Activated CD4-positive, alpha-beta memory T cell treated with anti-CD3 and anti-CD28 coated beads for 36 hours (primary cell): ENCODE measurements around the gene NDFIP2. TPM values are rescaled to one million over a fixed set of nuclear protein-coding genes. Genes with fewer than 3 reads are reported as not detected.

Experiments used
- CTCF ChIA-PET: fragments of 350-600 bp; sonication (Branson Sonifier 250); formaldehyde crosslinking; loops from one replicate; lab custom pipeline; 2021; ENCODE audit warnings: antibody characterized with exemption, inconsistent platforms; lab: Charles Lee
- POLR2A ChIA-PET: fragments of 350-600 bp; sonication (Branson Sonifier 250); formaldehyde crosslinking; loops from one replicate; lab custom pipeline; 2021; ENCODE audit warnings: antibody characterized with exemption; lab: Charles Lee
- DNase-seq: peaks from one replicate; pipeline ENCODE4 v3.0.0-alpha.2; 2020
- H3K27ac Mint-ChIP-seq: one replicate; pipeline ENCODE4 v1.8.0; 2021; ENCODE audit warnings: mixed read lengths
- H3K27me3 Mint-ChIP-seq: one replicate; pipeline ENCODE4 v1.8.0; 2021; ENCODE audit warnings: mixed read lengths
- H3K36me3 Mint-ChIP-seq: one replicate; pipeline ENCODE4 v1.8.0; 2021; ENCODE audit warnings: mixed read lengths
- H3K4me1 Mint-ChIP-seq: one replicate; pipeline ENCODE4 v1.8.0; 2021; ENCODE audit warnings: low read depth, mixed read lengths
- H3K4me3 Mint-ChIP-seq: one replicate; pipeline ENCODE4 v1.8.0; 2021; ENCODE audit warnings: mild to moderate bottlenecking, mixed read lengths
- H3K9me3 Mint-ChIP-seq: one replicate; pipeline ENCODE4 v1.8.0; 2021; ENCODE audit warnings: mixed read lengths
- intact Hi-C: fragments of 100-400 bp; cut with micrococcal nuclease; formaldehyde crosslinking; loops from one replicate; pipeline ENCODE4 v1.15.1; 2023
- total RNA-seq, 2 experiments: library from RNA; stranded (reverse); gene quantifications; one replicate each; pipeline ENCODE4 v1.2.3, GENCODE V29; 2021

NDFIP2 gene
- total RNA-seq, 2 experiments from 2014 or later: 175 to 178 TPM

- ChIA-PET POLR2A (interaction anchor here (0.8 to 1.2 kb wide), 2 partner anchors 9 to 12 kb away, joined by 3 read pairs; partner anchors contain the start of gene NDFIP2), CTCF (no interaction called here)
- Mint-ChIP-seq H3K9me3 (no peaks in the 10 kb centered on the region), H3K36me3 (peaks cover 16% of the 10 kb centered on the region), H3K4me3 (peak overlapping the region; percentile 37), H3K27me3 (no peaks in the 10 kb centered on the region), H3K4me1 (peaks cover 80% of the 10 kb centered on the region), H3K27ac (peak overlapping the region; percentile 78)
- intact Hi-C loops: loop anchor here (1.0 kb wide), 2 partner anchors 8 to 11 kb away; no protein-coding TSS in a partner anchor
- DNase-seq: no peak
These were observed 12.1 kb downstream of the NDFIP2 start for GRCh38 chr13:79492918-79493594.

DNA sequence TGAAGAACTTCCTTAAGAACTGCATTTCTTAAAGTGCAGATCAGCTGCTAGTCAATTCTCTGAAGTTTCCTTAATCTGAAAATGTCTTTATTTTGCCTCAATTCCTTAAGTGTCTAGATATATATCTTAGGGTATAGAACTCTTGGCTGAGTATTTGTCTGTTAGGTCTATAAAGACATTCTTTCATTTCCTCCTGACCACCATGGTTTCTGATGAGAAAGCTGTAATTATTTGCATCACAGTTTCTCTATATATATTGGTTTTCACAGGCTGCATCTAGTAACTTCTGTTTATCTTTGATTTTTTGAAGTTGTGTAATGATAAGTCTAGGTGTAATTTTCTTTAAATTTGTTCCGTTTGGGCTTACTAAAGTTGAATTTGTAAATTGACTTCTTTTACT lies 15.2 kb downstream of the NDFIP2 start:
- intact Hi-C loops: no loop called here
- ChIA-PET POLR2A (interaction anchor here (0.6 kb wide), 1 partner anchor 11 kb away, joined by 3 read pairs; no protein-coding TSS in a partner anchor), CTCF (interaction anchor here (0.8 kb wide), 1 partner anchor 15 kb away, joined by 3 read pairs; the partner anchor contains the start of gene NDFIP2)
- DNase-seq: no peak
- no peak overlapping the region for H3K27ac Mint-ChIP-seq
- no peak overlapping the region for H3K4me3 Mint-ChIP-seq
- peaks cover 21% of the 10 kb centered on the region for H3K36me3 Mint-ChIP-seq
- H3K4me1 Mint-ChIP-seq: peaks cover 80% of the 10 kb centered on the region
- no peaks in the 10 kb centered on the region for H3K27me3 Mint-ChIP-seq
- no peaks in the 10 kb centered on the region for H3K9me3 Mint-ChIP-seq

- Mint-ChIP-seq H3K36me3 (peaks cover 26% of the 10 kb centered on the region), H3K9me3 (no peaks in the 10 kb centered on the region), H3K4me3 (no peak overlapping the region), H3K4me1 (peaks cover 80% of the 10 kb centered on the region), H3K27ac (no peak overlapping the region), H3K27me3 (no peaks in the 10 kb centered on the region)
- POLR2A ChIA-PET: interaction anchor here (0.8 kb wide), 1 partner anchor 16 kb away, joined by 3 read pairs; the partner anchor contains the start of gene NDFIP2
- no peak for DNase-seq
- intact Hi-C loops: no loop called here
- CTCF ChIA-PET: no interaction called here
These were observed 16.1 kb downstream of the NDFIP2 start for GRCh38 chr13:79497064-79497463.

DNA sequence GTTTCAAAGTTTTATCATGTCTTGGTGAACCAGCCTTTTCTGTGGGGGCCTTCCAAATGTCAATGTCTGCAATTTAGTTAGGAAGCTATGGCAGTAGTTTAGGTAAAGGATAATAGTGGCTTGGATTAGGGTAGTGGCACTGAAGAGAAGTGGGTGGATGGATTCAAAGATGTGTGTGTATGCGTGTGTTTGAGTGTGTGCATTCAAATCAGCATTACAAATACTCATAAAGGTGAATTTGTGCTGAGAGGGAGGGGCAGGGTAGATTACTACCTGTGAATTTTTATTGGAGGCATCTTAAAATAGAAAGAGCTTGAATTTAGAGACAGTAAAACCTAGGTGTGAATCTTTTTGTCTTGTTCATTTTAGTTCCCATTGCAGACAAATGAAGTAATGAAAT lies 16.9 kb downstream of the NDFIP2 start:
- H3K36me3 Mint-ChIP-seq: peaks cover 26% of the 10 kb centered on the region
- H3K27ac Mint-ChIP-seq: peak overlapping the region; percentile 8
- H3K4me1 Mint-ChIP-seq: peaks cover 80% of the 10 kb centered on the region
- H3K4me3 Mint-ChIP-seq: no peak overlapping the region
- no peaks in the 10 kb centered on the region for H3K27me3 Mint-ChIP-seq
- DNase-seq: no peak
- H3K9me3 Mint-ChIP-seq: no peaks in the 10 kb centered on the region
- ChIA-PET POLR2A (interaction anchor here (0.8 kb wide), 1 partner anchor 17 kb away, joined by 3 read pairs; the partner anchor contains the start of gene NDFIP2), CTCF (no interaction called here)
- intact Hi-C loops: no loop called here

DNA sequence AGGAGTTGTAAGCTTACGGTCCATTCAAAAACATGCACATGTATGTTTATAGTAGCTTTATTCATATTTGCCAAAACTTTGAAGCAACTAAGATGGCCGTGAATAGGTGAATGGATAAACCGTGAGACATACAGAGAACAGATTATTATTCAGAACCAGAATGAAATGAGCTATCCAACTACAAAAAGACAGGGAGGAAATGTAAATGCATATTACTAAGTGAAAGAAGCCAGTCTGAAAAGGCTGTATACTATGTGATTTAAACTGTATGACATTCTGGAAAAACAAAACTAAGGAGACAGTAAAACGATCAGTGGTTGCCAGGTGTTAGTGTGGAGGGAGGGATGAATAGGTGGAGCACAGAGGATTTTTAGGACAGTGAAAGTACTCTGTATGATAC lies 19.9 kb downstream of the NDFIP2 start:
- ChIA-PET CTCF (interaction anchor here (1.1 to 5.8 kb wide), 3 partner anchors 12 to 77 kb away, joined by 3 to 41 read pairs (median 13); partner anchors contain the start of gene NDFIP2), POLR2A (interaction anchor here (0.8 to 3.6 kb wide), 4 partner anchors 9 to 95 kb away, joined by 4 to 49 read pairs (median 6); partner anchors contain the start of genes NDFIP2 and RBM26)
- DNase-seq: no peak
- Mint-ChIP-seq H3K36me3 (peaks cover 26% of the 10 kb centered on the region), H3K27ac (peak overlapping the region; percentile 74), H3K4me3 (no peak overlapping the region), H3K4me1 (peaks cover 87% of the 10 kb centered on the region), H3K27me3 (no peaks in the 10 kb centered on the region), H3K9me3 (no peaks in the 10 kb centered on the region)
- intact Hi-C loops: loop anchor here (1.0 kb wide), 5 partner anchors 9 to 50 kb away; partner anchors contain the start of gene NDFIP2

DNA sequence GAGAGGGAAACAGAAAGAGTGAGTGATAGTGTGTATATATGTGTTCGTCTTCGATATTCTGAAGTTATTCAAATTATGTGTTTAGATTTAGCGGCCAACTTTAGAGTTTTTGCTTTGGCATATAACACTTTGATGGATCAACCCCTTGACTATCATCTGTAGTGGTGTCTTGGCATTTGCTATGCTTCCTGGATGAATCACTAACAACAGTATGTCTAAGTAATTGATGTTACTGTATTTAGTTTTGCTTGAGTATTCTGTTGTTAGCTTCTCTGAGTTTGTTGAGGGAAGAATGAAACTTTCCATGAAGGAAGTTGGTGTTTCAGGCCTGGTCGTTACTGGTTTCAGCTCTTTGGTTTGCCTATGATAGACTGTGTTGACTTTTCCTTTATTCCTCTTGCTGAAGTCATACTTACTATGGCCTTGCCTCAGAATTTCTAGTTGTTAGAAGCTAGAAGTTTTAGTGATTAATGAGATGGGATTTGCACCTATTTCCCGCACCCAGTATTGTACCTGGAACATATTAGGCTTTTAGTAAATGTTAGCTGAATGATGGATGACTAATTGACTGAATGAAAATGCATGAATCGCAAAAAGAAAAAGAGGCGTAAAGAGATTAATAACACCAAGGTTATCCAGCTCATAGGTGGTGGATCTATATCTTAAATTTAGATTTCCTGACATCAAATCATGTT lies 20.7 kb downstream of the NDFIP2 start:
- H3K27me3 Mint-ChIP-seq: no peaks in the 10 kb centered on the region
- intact Hi-C loops: loop anchor here (1.0 kb wide), 5 partner anchors 9 to 50 kb away; partner anchors contain the start of gene NDFIP2
- peak overlapping the region; percentile 74 for H3K27ac Mint-ChIP-seq
- DNase-seq: no peak
- POLR2A ChIA-PET: interaction anchor here (0.8 to 3.6 kb wide), 7 partner anchors 9 to 95 kb away, joined by 3 to 49 read pairs (median 4); partner anchors contain the start of genes NDFIP2 and RBM26
- H3K36me3 Mint-ChIP-seq: peaks cover 26% of the 10 kb centered on the region
- CTCF ChIA-PET: interaction anchor here (1.1 to 5.8 kb wide), 6 partner anchors 11 to 78 kb away, joined by 3 to 41 read pairs (median 5); partner anchors contain the start of gene NDFIP2
- peaks cover 83% of the 10 kb centered on the region for H3K4me1 Mint-ChIP-seq
- no peak overlapping the region for H3K4me3 Mint-ChIP-seq
- H3K9me3 Mint-ChIP-seq: no peaks in the 10 kb centered on the region

- Mint-ChIP-seq H3K4me3 (no peak overlapping the region), H3K9me3 (no peaks in the 10 kb centered on the region), H3K27ac (peak overlapping the region; percentile 47), H3K4me1 (peaks cover 73% of the 10 kb centered on the region), H3K36me3 (peaks cover 24% of the 10 kb centered on the region), H3K27me3 (no peaks in the 10 kb centered on the region)
- POLR2A ChIA-PET: interaction anchor here (0.9 to 3.6 kb wide), 5 partner anchors 11 to 62 kb away, joined by 3 to 49 read pairs (median 3); partner anchors contain the start of gene NDFIP2
- CTCF ChIA-PET: interaction anchor here (0.6 to 5.8 kb wide), 5 partner anchors 18 to 96 kb away, joined by 3 to 41 read pairs (median 4); no protein-coding TSS in a partner anchor
- DNase-seq: no peak
- intact Hi-C loops: no loop called here
These were observed 22.0 kb downstream of the NDFIP2 start for GRCh38 chr13:79502859-79503468.

GRCh38 chr13:79503473-79504017 lies 22.6 kb downstream of the NDFIP2 start:
- Mint-ChIP-seq H3K27me3 (no peaks in the 10 kb centered on the region), H3K4me1 (peaks cover 75% of the 10 kb centered on the region), H3K36me3 (peaks cover 27% of the 10 kb centered on the region), H3K4me3 (no peak overlapping the region), H3K27ac (peak overlapping the region; percentile 47), H3K9me3 (no peaks in the 10 kb centered on the region)
- CTCF ChIA-PET: interaction anchor here (0.6 to 5.8 kb wide), 2 partner anchors 19 to 79 kb away, joined by 4 to 41 read pairs; no protein-coding TSS in a partner anchor
- DNase-seq: no peak
- POLR2A ChIA-PET: interaction anchor here (0.9 kb wide), 1 partner anchor 12 kb away, joined by 3 read pairs; no protein-coding TSS in a partner anchor
- intact Hi-C loops: no loop called here

DNA sequence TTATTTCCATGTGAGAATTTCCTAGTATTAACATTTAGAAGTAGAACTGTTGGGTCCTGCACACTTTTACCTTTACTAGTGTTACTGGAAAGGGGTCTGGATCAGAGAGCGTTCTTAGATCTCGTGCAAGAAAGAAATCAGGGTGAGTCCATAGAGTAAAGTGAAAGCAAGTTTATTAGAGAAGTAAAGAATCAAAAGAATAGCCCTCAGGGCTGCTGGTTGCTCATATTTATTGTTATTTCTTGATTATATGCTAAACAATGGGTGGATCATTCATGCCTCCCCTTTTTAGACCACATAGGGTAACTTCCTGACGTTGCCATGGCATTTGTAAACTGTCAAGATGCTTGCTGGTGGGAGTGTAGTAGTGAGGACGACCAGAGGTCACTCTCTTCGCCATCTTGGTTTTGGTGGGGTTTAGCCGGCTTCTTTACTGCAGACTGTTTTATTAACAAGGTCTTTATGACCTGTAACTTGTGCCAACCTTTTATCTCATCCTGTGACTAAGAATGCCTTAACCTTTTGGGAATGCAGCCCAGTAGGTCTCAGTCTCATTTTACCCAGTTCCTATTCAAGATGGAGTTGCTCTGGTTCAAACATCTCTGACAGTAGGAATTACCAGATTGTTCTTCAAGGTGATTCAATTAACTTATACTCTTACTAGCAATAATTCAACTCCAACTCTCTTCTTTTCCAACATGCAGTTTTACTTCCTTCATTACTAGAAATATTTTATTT lies 27.4 kb downstream of the NDFIP2 start:
- peaks cover 18% of the 10 kb centered on the region for H3K36me3 Mint-ChIP-seq
- no peaks in the 10 kb centered on the region for H3K27me3 Mint-ChIP-seq
- POLR2A ChIA-PET: no interaction called here
- no peak overlapping the region for H3K4me3 Mint-ChIP-seq
- peaks cover 50% of the 10 kb centered on the region for H3K4me1 Mint-ChIP-seq
- no peak overlapping the region for H3K27ac Mint-ChIP-seq
- DNase-seq: no peak
- no peaks in the 10 kb centered on the region for H3K9me3 Mint-ChIP-seq
- CTCF ChIA-PET: no interaction called here
- intact Hi-C loops: no loop called here

- ChIA-PET POLR2A (interaction anchor here (1.5 kb wide), 1 partner anchor 30 kb away, joined by 3 read pairs; no protein-coding TSS in a partner anchor), CTCF (no interaction called here)
- no peak overlapping the region for H3K27ac Mint-ChIP-seq
- H3K4me3 Mint-ChIP-seq: no peak overlapping the region
- no peaks in the 10 kb centered on the region for H3K27me3 Mint-ChIP-seq
- intact Hi-C loops: no loop called here
- H3K4me1 Mint-ChIP-seq: peaks cover 43% of the 10 kb centered on the region
- no peak for DNase-seq
- peaks cover 25% of the 10 kb centered on the region for H3K36me3 Mint-ChIP-seq
- H3K9me3 Mint-ChIP-seq: no peaks in the 10 kb centered on the region
These were observed 30.7 kb downstream of the NDFIP2 start for GRCh38 chr13:79511611-79512010.
